ENCODE measurements around the gene DIAPH2. TPM values are rescaled to one million over a fixed set of nuclear protein-coding genes. Genes with fewer than 3 reads are reported as not detected.

DIAPH2 gene
- total and polyA plus RNA-seq, 12 donors, result 1.8 to 13.6 (median 10.1) TPM

DNA sequence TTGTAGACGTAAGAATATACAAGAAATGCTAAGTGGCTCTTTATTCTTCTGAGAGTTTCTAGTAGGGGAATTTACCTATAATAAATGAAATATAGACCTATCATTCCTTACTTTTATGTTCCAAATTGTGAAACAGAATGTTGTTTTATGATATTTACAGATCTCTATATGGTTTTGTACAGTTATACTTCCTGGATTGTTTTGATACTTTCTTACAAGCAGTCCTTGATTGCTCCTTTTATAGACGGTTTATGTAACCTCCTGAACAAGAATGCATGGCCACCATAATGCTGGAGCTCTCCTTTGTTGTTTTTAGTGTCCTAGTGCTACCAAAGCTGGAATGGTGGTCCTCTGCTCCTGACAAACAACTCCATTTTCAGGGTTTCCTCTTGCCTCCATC is 107.4 kb downstream of the DIAPH2 start:
- TF ChIP-seq, protein P1, sequence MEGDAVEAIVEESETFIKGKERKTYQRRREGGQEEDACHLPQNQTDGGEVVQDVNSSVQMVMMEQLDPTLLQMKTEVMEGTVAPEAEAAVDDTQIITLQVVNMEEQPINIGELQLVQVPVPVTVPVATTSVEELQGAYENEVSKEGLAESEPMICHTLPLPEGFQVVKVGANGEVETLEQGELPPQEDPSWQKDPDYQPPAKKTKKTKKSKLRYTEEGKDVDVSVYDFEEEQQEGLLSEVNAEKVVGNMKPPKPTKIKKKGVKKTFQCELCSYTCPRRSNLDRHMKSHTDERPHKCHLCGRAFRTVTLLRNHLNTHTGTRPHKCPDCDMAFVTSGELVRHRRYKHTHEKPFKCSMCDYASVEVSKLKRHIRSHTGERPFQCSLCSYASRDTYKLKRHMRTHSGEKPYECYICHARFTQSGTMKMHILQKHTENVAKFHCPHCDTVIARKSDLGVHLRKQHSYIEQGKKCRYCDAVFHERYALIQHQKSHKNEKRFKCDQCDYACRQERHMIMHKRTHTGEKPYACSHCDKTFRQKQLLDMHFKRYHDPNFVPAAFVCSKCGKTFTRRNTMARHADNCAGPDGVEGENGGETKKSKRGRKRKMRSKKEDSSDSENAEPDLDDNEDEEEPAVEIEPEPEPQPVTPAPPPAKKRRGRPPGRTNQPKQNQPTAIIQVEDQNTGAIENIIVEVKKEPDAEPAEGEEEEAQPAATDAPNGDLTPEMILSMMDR (IDR thresholded peaks at IDR 0.05), result no peak
- peak in 1 of 8 donors; percentile 26 for ATAC-seq
- intact Hi-C loops (cut with DNase I), result no loop called here
- Histone ChIP-seq H3K9me3 (no peaks in the 10 kb centered on the region), H3K4me1 (peaks cover 0 to 14% (median 0%) of the 10 kb centered on the region in 9 donors), H3K27me3 (peaks cover 0 to 5% (median 0%) of the 10 kb centered on the region in 7 donors), H3K4me3 (no peak overlapping the region), H3K27ac (peak overlapping the region in 4 of 10 donors; percentile 36 to 65 (median 49)), H3K36me3 (no peaks in the 10 kb centered on the region)
- DNase-seq, result no peak
- WGBS, 2 donors, result 41 to 63% methylated on average over 2 of the region's 2 CpGs

DNA sequence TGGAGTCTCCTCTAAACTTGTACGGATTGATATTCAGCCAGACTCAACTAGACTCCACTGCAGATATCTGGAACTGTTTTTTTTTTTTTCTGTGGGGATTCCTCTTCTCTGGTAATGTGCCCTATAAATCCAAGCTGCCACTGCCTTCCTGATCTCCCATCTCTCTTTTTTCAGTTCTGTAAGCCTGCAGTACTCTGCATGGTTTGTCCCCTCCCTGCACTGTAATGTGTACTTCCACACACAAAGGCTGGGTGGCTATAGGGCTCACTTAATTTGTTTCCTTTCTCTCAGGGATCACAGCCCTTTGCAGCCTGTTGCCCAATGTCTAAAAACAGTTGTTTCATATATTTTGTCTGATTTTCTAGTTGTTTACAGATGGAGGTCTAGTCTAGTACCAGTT is 114.3 kb downstream of the DIAPH2 start:
- 82 to 83% methylated on average over 1 of the region's 1 CpG for WGBS, 2 donors

DNA sequence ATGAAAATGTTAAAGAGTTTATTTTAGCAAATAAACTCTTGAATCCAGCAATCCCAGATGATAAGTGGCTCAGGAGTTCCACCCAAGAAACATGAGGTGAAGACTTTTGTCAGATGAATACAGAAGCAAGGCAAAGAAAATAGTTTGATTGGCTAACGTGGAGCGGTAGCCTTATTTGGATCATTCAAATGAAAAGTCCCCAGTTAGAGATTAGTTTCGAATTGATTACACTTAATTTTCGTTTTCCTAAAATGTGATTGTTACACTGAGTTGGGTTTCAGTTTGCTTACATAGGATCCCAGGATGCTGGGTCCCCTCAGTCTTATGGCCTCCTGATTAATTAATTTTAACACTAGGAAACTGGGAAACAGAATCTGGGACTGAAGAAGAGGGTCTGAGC is 122.7 kb downstream of the DIAPH2 start:
- H3K27ac ChIP-seq, result no peak overlapping the region
- intact Hi-C loops (cut with DNase I), result no loop called here
- DNase-seq, result no peak
- TF ChIP-seq, protein P1 (IDR thresholded peaks at IDR 0.05), result no peak
- peaks cover 0 to 5% (median 0%) of the 10 kb centered on the region in 7 donors for H3K27me3 ChIP-seq
- ATAC-seq, result no peak
- H3K4me1 ChIP-seq, result no peaks in the 10 kb centered on the region
- H3K4me3 ChIP-seq, result no peak overlapping the region
- 95% methylated on average over 4 of the region's 4 CpGs for WGBS, 2 donors
- H3K36me3 ChIP-seq, result no peaks in the 10 kb centered on the region
- peaks cover 0 to 4% (median 0%) of the 10 kb centered on the region in 11 donors for H3K9me3 ChIP-seq

More for the DNA sequence above, 114.3 kb downstream of the DIAPH2 start:
- DNase-seq, result no peak
- no peak overlapping the region for H3K4me3 ChIP-seq
- TF ChIP-seq, protein P1 (IDR thresholded peaks at IDR 0.05), result no peak
- no peaks in the 10 kb centered on the region for H3K9me3 ChIP-seq
- peaks cover 0 to 5% (median 0%) of the 10 kb centered on the region in 9 donors for H3K4me1 ChIP-seq
- no peak overlapping the region for H3K27ac ChIP-seq
- ATAC-seq, result no peak
- H3K36me3 ChIP-seq, result no peaks in the 10 kb centered on the region
- intact Hi-C loops (cut with DNase I), result no loop called here
- H3K27me3 ChIP-seq, result peaks cover 0 to 12% (median 0%) of the 10 kb centered on the region in 7 donors

DNA sequence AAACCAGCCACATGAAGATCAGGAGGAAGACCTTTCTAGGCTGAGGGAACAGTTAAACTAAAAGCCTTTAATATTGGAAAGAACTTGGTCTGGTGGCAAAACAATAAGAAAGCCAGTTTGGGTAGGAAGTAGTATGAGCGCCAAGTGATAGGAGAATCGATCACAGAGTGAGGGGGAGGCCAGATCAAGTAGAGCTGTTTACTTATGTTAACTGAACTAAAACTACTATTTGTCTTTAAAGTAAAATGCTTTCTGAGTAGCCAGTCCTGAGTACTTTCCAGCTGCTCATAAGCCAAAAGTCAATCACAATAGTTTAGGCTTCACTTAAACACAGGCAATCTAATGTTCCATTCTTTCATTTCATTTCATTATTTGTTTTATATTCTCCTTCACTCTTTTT is 136.3 kb downstream of the DIAPH2 start:
- Histone ChIP-seq H3K4me3 (no peak overlapping the region), H3K36me3 (no peaks in the 10 kb centered on the region), H3K27ac (no peak overlapping the region), H3K9me3 (no peaks in the 10 kb centered on the region), H3K4me1 (no peaks in the 10 kb centered on the region), H3K27me3 (peaks cover 0 to 7% (median 0%) of the 10 kb centered on the region in 7 donors)
- TF ChIP-seq, protein P1 (IDR thresholded peaks at IDR 0.05), result no peak
- DNase-seq (no peak), ATAC-seq (no peak)
- intact Hi-C loops (cut with DNase I), result no loop called here
- 67 to 75% methylated on average over 2 of the region's 2 CpGs for WGBS, 2 donors

All from heart right ventricle (tissue), 16 donors.